A549 (cell line): ENCODE measurements around the gene METTL16. TPM values are rescaled to one million over a fixed set of nuclear protein-coding genes. Genes with fewer than 3 reads are reported as not detected.

Experiments
- ATAC-seq, 2 experiments: fragments of 200-7000 bp in 1 of 2; fragments of >200 bp in 1 of 2; cut with Nextera tagmentation in 1 of 2; cut with Tn5 transposase in 1 of 2; 3 replicates each; pipeline versions ENCODE4 v1.8.0 to v1.9.1; 2018 to 2020; ENCODE audit warnings: mild to moderate bottlenecking in 1 of 2, moderate library complexity in 1 of 2
- CTCF ChIA-PET: fragments of 300-600 bp; sonication (Branson Sonifier 250); formaldehyde crosslinking; extraction: SDS; loops from one replicate; lab custom pipeline; 2021; ENCODE audit warnings: antibody characterized with exemption, inconsistent platforms; lab: Yijun Ruan, JAX
- POLR2A ChIA-PET: fragments of 350-600 bp; formaldehyde crosslinking; extraction: SDS; loops from one replicate; lab custom pipeline; 2021; ENCODE audit warnings: antibody characterized with exemption, inconsistent platforms; lab: Yijun Ruan, JAX
- DNase-seq, 2 experiments: peaks; one replicate each; pipeline versions ENCODE4 v3.0.0 to v3.0.0-alpha.2; 2011 to 2016; ENCODE audit warnings: low read depth in 1 of 2, low spot score in 1 of 2
- FAIRE-seq: peaks from 2 replicates; lab custom pipeline; 2011; peaks lifted over from hg19 to GRCh38; lab: Jason Lieb, UNC
- H3K27ac ChIP-seq, 2 experiments: fragments of >200 bp; sonication (Bioruptor Twin); formaldehyde crosslinking; 3 replicates each; pipeline ENCODE4 v1.5.1; 2016 to 2017
- H3K4me1 ChIP-seq: fragments of >200 bp; sonication (Bioruptor Twin); formaldehyde crosslinking; 3 replicates; pipeline ENCODE4 v1.6.1; 2016
- H3K4me2 ChIP-seq: fragments of >200 bp; sonication (Bioruptor Twin); formaldehyde crosslinking; 3 replicates; pipeline ENCODE4 v1.6.1; 2016
- H3K4me3 ChIP-seq: fragments of >200 bp; sonication (Bioruptor Twin); formaldehyde crosslinking; 3 replicates; pipeline ENCODE4 v1.5.1; 2016
- H3K9me3 ChIP-seq: fragments of >200 bp; sonication (Bioruptor Twin); formaldehyde crosslinking; 3 replicates; pipeline ENCODE4 v1.6.1; 2016
- CBX2 ChIP-seq: fragments of 200-600 bp; sonication (generic); IDR thresholded peaks from 2 replicates; pipeline ENCODE4 v1.6.1; 2016; ENCODE audit warnings: low read depth, mild to moderate bottlenecking, borderline replicate concordance
- CEBPB ChIP-seq, 2 experiments: fragments of >200 bp in 1 of 2; sonication (Bioruptor Twin) in 1 of 2; formaldehyde crosslinking in 1 of 2; IDR thresholded peaks; 2 replicates each; pipeline ENCODE4 v1.6.1; 2012 to 2016
- CHD4 ChIP-seq: fragments of 200-600 bp; sonication (generic); IDR thresholded peaks from 2 replicates; pipeline ENCODE4 v1.6.1; 2016; ENCODE audit warnings: antibody characterized with exemption, mild to moderate bottlenecking, borderline replicate concordance
- EHMT2 ChIP-seq: fragments of 200-600 bp; sonication (generic); IDR thresholded peaks from 2 replicates; pipeline ENCODE4 v1.6.1; 2016; ENCODE audit warnings: antibody characterized with exemption, low read depth, mild to moderate bottlenecking, moderate library complexity
- EP300 ChIP-seq, 2 experiments: fragments of >200 bp; sonication (Bioruptor Twin); formaldehyde crosslinking; IDR thresholded peaks; 2 replicates in 1 of 2; 3 replicates in 1 of 2; pipeline ENCODE4 v1.6.1; 2016 to 2017
- FOSB ChIP-seq: fragments of 250-450 bp; sonication (Bioruptor Pico); IDR thresholded peaks from 2 replicates; pipeline ENCODE4 v1.5.0; 2020; ENCODE audit warnings: mild to moderate bottlenecking, moderate library complexity
- FOSL2 ChIP-seq, 2 experiments: fragments of 450-650 bp in 1 of 2; fragments of >200 bp in 1 of 2; sonication (Bioruptor Twin) in 1 of 2; formaldehyde crosslinking; IDR thresholded peaks; 2 replicates each; pipeline versions ENCODE4 v1.5.0 to v1.6.1; 2016 to 2020; ENCODE audit warnings: mild to moderate bottlenecking in 1 of 2, moderate library complexity in 1 of 2
- GATA3 ChIP-seq: IDR thresholded peaks from 2 replicates; pipeline ENCODE4 v1.6.1; 2012; ENCODE audit warnings: borderline replicate concordance
- HMGXB4 ChIP-seq: fragments of 250-450 bp; sonication (Bioruptor Pico); IDR thresholded peaks from 2 replicates; pipeline ENCODE4 v1.5.0; 2021; ENCODE audit warnings: mild to moderate bottlenecking, moderate library complexity, borderline replicate concordance
- HOXA7 ChIP-seq: fragments of 250-450 bp; sonication (Bioruptor Pico); IDR thresholded peaks from 2 replicates; pipeline ENCODE4 v1.5.0; 2020; ENCODE audit warnings: mild to moderate bottlenecking, moderate library complexity
- HOXB5 ChIP-seq: fragments of 250-450 bp; sonication (Bioruptor Pico); IDR thresholded peaks from 2 replicates; pipeline ENCODE4 v1.5.0; 2020; ENCODE audit warnings: mild to moderate bottlenecking, moderate library complexity
- JUN ChIP-seq, 2 experiments: fragments of >200 bp; sonication (Bioruptor Twin); formaldehyde crosslinking; IDR thresholded peaks; 2 replicates in 1 of 2; 3 replicates in 1 of 2; pipeline ENCODE4 v1.6.1; 2016 to 2017
- JUNB ChIP-seq: fragments of >200 bp; sonication (Bioruptor Twin); formaldehyde crosslinking; IDR thresholded peaks from 2 replicates; pipeline ENCODE4 v1.6.1; 2016
- KDM5A ChIP-seq: fragments of 200-600 bp; sonication (generic); IDR thresholded peaks from 2 replicates; pipeline ENCODE4 v1.6.1; 2016; ENCODE audit warnings: antibody characterized with exemption, mild to moderate bottlenecking
- MAX ChIP-seq: IDR thresholded peaks from 2 replicates; pipeline ENCODE4 v1.6.1; 2012
- MAZ ChIP-seq: fragments of 150-350 bp; IDR thresholded peaks from 2 replicates; pipeline ENCODE4 v1.6.1; 2014; ENCODE audit warnings: antibody characterized with exemption, low read depth, low read length, borderline replicate concordance
- MYC ChIP-seq: IDR thresholded peaks from 2 replicates; pipeline ENCODE4 v1.6.1; 2012; ENCODE audit warnings: mild to moderate bottlenecking, inconsistent platforms, low read length, improper control_type of control experiment, borderline replicate concordance
- NFE2L2 ChIP-seq: fragments of 150-350 bp; conservative IDR thresholded peaks from 2 replicates; pipeline ENCODE4 v1.6.1; 2014; ENCODE audit warnings: low read length
- NR3C1 ChIP-seq: fragments of >200 bp; sonication (Bioruptor Twin); formaldehyde crosslinking; IDR thresholded peaks from 3 replicates; pipeline ENCODE4 v1.6.1; 2017
- PBX3 ChIP-seq: IDR thresholded peaks from 2 replicates; pipeline ENCODE4 v1.6.1; 2012
- PHF8 ChIP-seq: fragments of 200-600 bp; sonication (generic); IDR thresholded peaks from 2 replicates; pipeline ENCODE4 v1.6.1; 2016; ENCODE audit warnings: low read depth, mild to moderate bottlenecking, antibody characterized with exemption, moderate library complexity, borderline replicate concordance
- RAD21 ChIP-seq, 2 experiments: fragments of >200 bp in 1 of 2; sonication (Bioruptor Twin) in 1 of 2; formaldehyde crosslinking in 1 of 2; IDR thresholded peaks in 1 of 2; conservative IDR thresholded peaks in 1 of 2; 2 replicates in 1 of 2; 3 replicates in 1 of 2; pipeline ENCODE4 v1.6.1; 2012 to 2018; ENCODE audit warnings: inconsistent platforms in 1 of 2
- RARB ChIP-seq: fragments of 250-450 bp; sonication (Bioruptor Pico); IDR thresholded peaks from 2 replicates; pipeline ENCODE4 v1.8.0; 2021; ENCODE audit warnings: mild to moderate bottlenecking, moderate library complexity
- REST ChIP-seq: fragments of 200-600 bp; sonication (generic); IDR thresholded peaks from 2 replicates; pipeline ENCODE4 v1.6.1; 2016; ENCODE audit warnings: antibody characterized with exemption, mild to moderate bottlenecking, moderate library complexity
- RFX5 ChIP-seq: fragments of 450-650 bp; IDR thresholded peaks from 2 replicates; pipeline ENCODE4 v1.7.1; 2014; ENCODE audit warnings: antibody characterized with exemption, mild to moderate bottlenecking, moderate library complexity
- RNF2 ChIP-seq: fragments of 200-600 bp; sonication (generic); IDR thresholded peaks from 2 replicates; pipeline ENCODE4 v1.6.1; 2016; ENCODE audit warnings: low read depth, mild to moderate bottlenecking, antibody characterized with exemption, moderate library complexity, borderline replicate concordance
- SREBF2 ChIP-seq: fragments of 450-650 bp; IDR thresholded peaks from 2 replicates; pipeline ENCODE4 v1.6.1; 2014; ENCODE audit warnings: mild to moderate bottlenecking, moderate library complexity
- WGBS: methylation state at CpG from one replicate; pipeline ENCODE4 v1.1.6; 2017; ENCODE audit errors: missing lambda C conversion rate; 5-methylcytosine and 5-hydroxymethylcytosine counted together
- polyA plus RNA-seq, 4 experiments: library from polyadenylated mRNA; depleted of rRNA in 3 of 4; stranded (reverse); fragments of >200 nt; fragmentation: RNase III in 1 of 4; extraction: RNeasy Plus Mini Kit Qiagen cat#74134 plus additional on column Dnase treatment in 1 of 4; gene quantifications; 2 replicates in 3 of 4; 3 replicates in 1 of 4; pipeline ENCODE4 v1.2.3, GENCODE V29; 2011 to 2017

METTL16 gene
- polyA plus RNA-seq, 2 of the 4 experiments (the other 2 are of a cell fraction): 26.5 to 58.0 TPM

GRCh38 chr17:2402544-2402943, 109.1 kb downstream of the METTL16 start:
- FAIRE-seq (no peak), ATAC-seq (no peak), DNase-seq (no peak)
- ChIA-PET CTCF (interaction anchor here (0.6 to 28.1 kb wide), 4 partner anchors 9 to 75 kb away, joined by 3 to 1099 read pairs (median 62); no protein-coding TSS in a partner anchor), POLR2A (interaction anchor here (0.6 to 2.6 kb wide), 3 partner anchors 10 to 14 kb away, joined by 3 to 51 read pairs (median 12); no protein-coding TSS in a partner anchor)
- Histone ChIP-seq H3K4me3 (peak overlapping the region; percentile 99), H3K27ac (peak overlapping the region; percentile 95 to 97), H3K4me2 (peak overlapping the region; percentile 99), H3K4me1 (peaks cover 61% of the 10 kb centered on the region), H3K9me3 (no peaks in the 10 kb centered on the region)
- 75% methylated on average over 15 of the region's 15 CpGs for WGBS
- TF ChIP-seq EHMT2: no peak
- TF ChIP-seq EP300 (IDR thresholded peaks at IDR 0.05): 0 out of 5 replicates have a peak, but pooled peaks of 1 of the 2 experiments have one; percentile 1

GRCh38 chr17:2401426-2402221, 110.1 kb downstream of the METTL16 start:
- WGBS: under 1% methylated on average over 40 of the region's 72 CpGs
- peak overlapping the region; percentile 95 to 97 for H3K27ac ChIP-seq
- H3K4me1 ChIP-seq: peaks cover 60% of the 10 kb centered on the region
- peak overlapping the region; percentile 99 for H3K4me3 ChIP-seq
- DNase-seq (peak; percentile 98 to 100), FAIRE-seq (peak; percentile 98), ATAC-seq (peak; percentile 23 to 64)
- H3K4me2 ChIP-seq: peak overlapping the region; percentile 99
- CTCF ChIA-PET: interaction anchor here (0.6 to 28.1 kb wide), 5 partner anchors 10 to 74 kb away, joined by 3 to 1099 read pairs (median 7); no protein-coding TSS in a partner anchor
- POLR2A ChIA-PET: interaction anchor here (0.6 to 2.6 kb wide), 7 partner anchors 9 to 192 kb away, joined by 3 to 51 read pairs (median 9); partner anchors contain the start of genes PAFAH1B1, SGSM2 and TSR1
- no peaks in the 10 kb centered on the region for H3K9me3 ChIP-seq
- TF ChIP-seq NFE2L2: no peak
- TF ChIP-seq CEBPB (IDR thresholded peaks at IDR 0.05): peak; percentile 93 to 96
- no peak for TF ChIP-seq HOXA7 (CRISPR knock-in tag)
- no peak for TF ChIP-seq CHD4
- TF ChIP-seq MYC: peak; percentile 89
- peak; percentile 73 for TF ChIP-seq PBX3
- no peak for TF ChIP-seq SREBF2
- TF ChIP-seq FOSB: no peak
- TF ChIP-seq HMGXB4 (CRISPR knock-in tag): no peak
- no peak for TF ChIP-seq EP300 (IDR thresholded peaks at IDR 0.05)
- peak; percentile 37 to 70 for TF ChIP-seq JUN (IDR thresholded peaks at IDR 0.05)
- TF ChIP-seq JUNB: no peak
- peak; percentile 35; the same call in 1 of the 2 replicates for TF ChIP-seq RARB (CRISPR knock-in tag)
- TF ChIP-seq MAX: peak; percentile 100
- no peak for TF ChIP-seq RNF2
- TF ChIP-seq FOSL2 (IDR thresholded peaks at IDR 0.05): no peak
- no peak; the same call in none of the 2 replicates for TF ChIP-seq FOSL2 (CRISPR knock-in tag; IDR thresholded peaks at IDR 0.05)
- no peak for TF ChIP-seq RAD21 (conservative IDR thresholded peaks at IDR 0.05 in 1 of 2, IDR thresholded peaks at IDR 0.05 in 1 of 2)
- peak; percentile 73 for TF ChIP-seq GATA3
- TF ChIP-seq EHMT2: no peak
- no peak for TF ChIP-seq KDM5A
- TF ChIP-seq NR3C1: no peak
- peak; percentile 27; the same call in 1 of the 2 replicates for TF ChIP-seq CBX2
- TF ChIP-seq RFX5: peak; percentile 76
- TF ChIP-seq REST: no peak
- TF ChIP-seq HOXB5 (CRISPR knock-in tag): peak; percentile 3; the same call in 1 of the 2 replicates
- TF ChIP-seq PHF8: peak; percentile 30; the same call in 1 of the 2 replicates
- TF ChIP-seq MAZ: peak; percentile 77; the same call in 1 of the 2 replicates
